ENCODE data around the gene CHRDL2.
"Not testable (repeated sequence)": the region's sequence is repeated elsewhere in the genome, so short reads cannot be mapped to it uniquely, and the experiment has no call there.

Gene CHRDL2

DNA sequence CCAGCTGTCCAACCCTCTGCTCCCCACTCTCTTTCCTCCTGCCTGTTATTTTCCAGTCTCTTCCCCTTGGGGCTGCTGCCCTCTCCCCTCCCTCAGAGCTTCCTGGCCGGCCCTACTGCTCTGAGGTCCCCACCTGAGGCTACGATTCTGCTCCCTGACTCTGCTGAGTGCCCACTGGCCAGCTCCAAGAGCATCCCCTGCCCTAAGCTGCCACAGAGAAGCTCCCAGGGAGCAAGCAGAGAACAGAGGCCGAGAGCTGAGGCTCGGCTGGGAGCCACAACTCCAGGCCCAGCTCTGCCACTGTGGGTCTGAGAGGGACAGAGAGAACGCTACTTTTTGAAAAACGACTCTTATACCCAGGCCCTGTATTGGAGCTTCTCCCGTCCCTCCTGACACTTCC, 61.1 kb downstream of the CHRDL2 start:
- DNase-seq (ENCODE audit: low read depth in 2 of 2) = no peak

DNA sequence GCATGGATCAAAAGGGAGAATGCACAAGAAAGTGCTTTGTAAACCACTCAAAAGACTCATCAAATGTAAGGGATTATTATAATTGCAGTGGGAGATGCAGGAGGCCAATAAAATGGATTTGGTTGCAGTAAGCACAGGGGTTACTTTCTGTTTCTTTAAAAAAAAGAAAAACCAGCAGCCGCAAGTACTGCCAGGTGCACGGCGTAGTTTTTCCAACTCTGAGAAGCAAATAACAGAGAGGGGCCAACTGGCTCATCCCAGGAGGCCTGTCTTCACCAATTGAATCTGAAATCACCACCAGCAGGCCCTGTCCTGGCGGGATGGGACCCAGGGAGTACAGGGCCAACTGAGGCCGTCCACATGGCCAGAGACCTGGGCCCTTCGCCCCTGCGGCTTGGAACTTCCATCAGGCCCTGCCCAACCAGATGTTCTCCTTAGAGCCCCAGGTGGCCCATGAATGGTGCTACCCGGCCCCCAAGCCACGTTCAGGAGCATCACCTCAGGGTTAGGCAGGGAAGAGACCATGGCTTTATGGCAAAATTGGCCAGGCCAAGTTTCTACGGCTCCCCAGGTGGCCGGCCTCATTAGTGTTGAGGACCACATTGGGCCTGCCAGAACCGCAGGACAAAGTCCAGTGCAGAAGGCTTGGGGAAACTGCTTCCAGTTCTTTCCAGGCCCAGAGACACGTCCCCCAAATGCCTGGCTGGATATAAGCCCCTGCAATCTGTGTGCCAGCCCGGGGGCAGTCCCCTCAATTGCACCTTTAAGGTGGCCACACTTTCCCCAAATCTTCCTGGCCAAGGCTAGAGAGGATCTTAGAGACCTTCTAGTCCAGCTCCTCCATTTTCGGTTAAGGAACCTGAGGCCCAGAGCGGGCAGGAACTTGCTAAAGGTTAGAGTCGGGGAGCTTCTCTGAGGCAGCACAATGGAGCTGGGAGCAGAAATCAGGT, 61.7 kb downstream of the CHRDL2 start:
- DNase-seq (ENCODE audit: low read depth in 2 of 2) = no peak

GRCh38 chr11:74663315-74663714, 67.9 kb downstream of the CHRDL2 start:
- no peak for DNase-seq (ENCODE audit: low read depth in 2 of 2)

GRCh38 chr11:74662487-74663103, 68.6 kb downstream of the CHRDL2 start:
- no peak for DNase-seq (ENCODE audit: low read depth in 2 of 2)

GRCh38 chr11:74659124-74659523, 72.1 kb downstream of the CHRDL2 start:
- DNase-seq (ENCODE audit: low read depth in 2 of 2) = not testable (repeated sequence)

- no peak for DNase-seq (ENCODE audit: low read depth in 2 of 2)
These were observed 76.2 kb downstream of the CHRDL2 start for GRCh38 chr11:74654976-74655375.

GRCh38 chr11:74650498-74650897, 80.7 kb downstream of the CHRDL2 start:
- DNase-seq (ENCODE audit: low read depth in 2 of 2) = no peak

- DNase-seq (ENCODE audit: low read depth in 2 of 2) = no peak
These were observed 82.3 kb downstream of the CHRDL2 start for GRCh38 chr11:74648894-74649293.

GRCh38 chr11:74647831-74648230, 83.4 kb downstream of the CHRDL2 start:
- no peak for DNase-seq (ENCODE audit: low read depth in 2 of 2)

DNA sequence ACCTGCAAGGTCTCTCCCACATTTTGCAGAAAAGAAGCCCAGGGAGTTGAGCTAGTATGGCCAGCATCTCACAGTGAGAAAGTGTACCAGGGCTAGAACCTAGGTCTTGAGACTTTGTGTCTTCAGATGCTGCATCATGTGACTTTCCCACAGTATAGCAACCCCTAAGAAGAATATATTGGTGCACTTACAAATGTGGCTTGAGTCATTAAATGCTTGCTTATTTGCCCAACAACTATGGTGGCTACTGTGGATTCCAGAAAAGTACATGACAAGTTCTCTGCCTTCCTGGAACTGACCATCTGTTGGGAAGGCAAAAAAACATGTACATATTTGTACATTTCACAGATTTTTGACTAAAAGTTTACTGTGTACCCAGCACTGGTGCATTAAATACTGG, 83.8 kb downstream of the CHRDL2 start:
- no peak for DNase-seq (ENCODE audit: low read depth in 2 of 2)

DNA sequence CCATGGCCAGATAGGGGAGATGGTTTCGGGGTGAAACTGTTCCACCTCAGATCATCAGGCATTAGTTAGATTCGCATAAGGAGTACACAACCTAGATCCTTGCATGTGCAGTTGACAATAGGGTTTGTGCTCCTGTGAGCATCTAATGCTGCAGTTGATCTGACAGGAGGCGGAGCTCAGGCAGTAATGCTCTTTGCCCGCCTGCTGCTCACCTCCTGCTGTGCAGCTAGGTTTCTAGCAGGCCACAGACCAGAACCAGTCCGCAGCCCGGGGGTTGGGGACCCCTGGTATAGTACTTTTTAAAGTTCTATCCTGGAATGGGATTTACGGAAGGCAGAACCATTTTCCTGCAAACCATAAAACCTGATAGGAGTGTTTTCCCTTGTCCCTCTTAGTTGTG, 84.3 kb downstream of the CHRDL2 start:
- no peak for DNase-seq (ENCODE audit: low read depth in 2 of 2)

Data from stimulated activated CD4-positive, alpha-beta T cell treated with anti-CD3 and anti-CD28 coated beads, Interleukin-1b, Interleukin-23, amount 100 ng/mL, for 4 hours (primary cell).